Neutrophil (primary cell): ENCODE measurements around the gene PODNL1.

ENCODE experiments used
- H3K27ac ChIP-seq: fragments of 200-600 bp; sonication (generic); 2 replicates; pipeline ENCODE4 v1.5.1; 2016; ENCODE audit warnings: mild to moderate bottlenecking, moderate library complexity
- H3K27me3 ChIP-seq: fragments of 200-600 bp; sonication (generic); 2 replicates; pipeline ENCODE4 v1.6.0; 2016; ENCODE audit warnings: mild to moderate bottlenecking
- H3K36me3 ChIP-seq: fragments of 200-600 bp; sonication (generic); 2 replicates; pipeline ENCODE4 v1.5.1; 2017
- H3K4me1 ChIP-seq, 2 experiments: fragments of 200-600 bp in 1 of 2; sonication (generic) in 1 of 2; 1 replicate in 1 of 2; 2 replicates in 1 of 2; pipeline versions ENCODE4 v1.5.1 to v1.6.1; 2013 to 2016; ENCODE audit warnings: low read depth in 1 of 2, low read length in 1 of 2, mild to moderate bottlenecking in 1 of 2, moderate library complexity in 1 of 2; ENCODE audit not compliant: control insufficient read depth in 1 of 2, insufficient read depth in 1 of 2
- H3K4me3 ChIP-seq, 2 experiments: fragments of 200-600 bp in 1 of 2; sonication (generic) in 1 of 2; 1 replicate in 1 of 2; 2 replicates in 1 of 2; pipeline ENCODE4 v1.5.1; 2013 to 2016; ENCODE audit warnings: low read depth in 1 of 2, low read length in 1 of 2, mild to moderate bottlenecking in 1 of 2, moderate library complexity in 1 of 2
- H3K9me3 ChIP-seq: fragments of 200-600 bp; sonication (generic); 2 replicates; pipeline ENCODE4 v1.5.1; 2016
- CTCF ChIP-seq: fragments of 200-600 bp; sonication (generic); IDR thresholded peaks from 2 replicates; pipeline ENCODE4 v1.5.1; 2016; ENCODE audit warnings: antibody characterized with exemption

PODNL1 gene

GRCh38 chr19:13932911-13933393, 5.3 kb downstream of the PODNL1 start:
- Histone ChIP-seq H3K36me3 (peaks cover 23% of the 10 kb centered on the region), H3K27me3 (peaks cover 25% of the 10 kb centered on the region), H3K4me1 (peaks cover 0 to 4% of the 10 kb centered on the region in 2 experiments), H3K27ac (no peak overlapping the region), H3K9me3 (no peaks in the 10 kb centered on the region), H3K4me3 (no peak overlapping the region)
- TF ChIP-seq CTCF: no peak

- H3K4me3 ChIP-seq: no peak overlapping the region
- peaks cover 29% of the 10 kb centered on the region for H3K36me3 ChIP-seq
- H3K27ac ChIP-seq: no peak overlapping the region
- H3K4me1 ChIP-seq: no peaks in the 10 kb centered on the region
- H3K27me3 ChIP-seq: peaks cover 17% of the 10 kb centered on the region
- no peak for TF ChIP-seq CTCF
- no peaks in the 10 kb centered on the region for H3K9me3 ChIP-seq
These were observed 6.0 kb downstream of the PODNL1 start for GRCh38 chr19:13932149-13932637.

GRCh38 chr19:13931391-13932148, 6.6 kb downstream of the PODNL1 start:
- Histone ChIP-seq H3K36me3 (peaks cover 35% of the 10 kb centered on the region), H3K4me1 (no peaks in the 10 kb centered on the region), H3K9me3 (no peaks in the 10 kb centered on the region), H3K27me3 (peaks cover 16% of the 10 kb centered on the region), H3K27ac (no peak overlapping the region), H3K4me3 (no peak overlapping the region)
- no peak for TF ChIP-seq CTCF

GRCh38 chr19:13930402-13930801, 7.8 kb downstream of the PODNL1 start:
- Histone ChIP-seq H3K36me3 (peaks cover 41% of the 10 kb centered on the region), H3K27me3 (peaks cover 16% of the 10 kb centered on the region), H3K4me1 (no peaks in the 10 kb centered on the region), H3K4me3 (no peak overlapping the region), H3K27ac (no peak overlapping the region), H3K9me3 (no peaks in the 10 kb centered on the region)
- no peak for TF ChIP-seq CTCF

- no peak overlapping the region for H3K4me3 ChIP-seq
- H3K4me1 ChIP-seq: no peaks in the 10 kb centered on the region
- H3K36me3 ChIP-seq: peaks cover 46% of the 10 kb centered on the region
- peaks cover 15% of the 10 kb centered on the region for H3K27me3 ChIP-seq
- TF ChIP-seq CTCF: no peak
- H3K27ac ChIP-seq: no peak overlapping the region
- no peaks in the 10 kb centered on the region for H3K9me3 ChIP-seq
These were observed 8.3 kb downstream of the PODNL1 start for GRCh38 chr19:13929956-13930355.
